T-helper 17 cell (primary cell): ENCODE measurements around the gene BEGAIN. TPM values are rescaled to one million over a fixed set of nuclear protein-coding genes. Genes with fewer than 3 reads are reported as not detected.

ENCODE experiments used
- ATAC-seq: fragments of 150-1000 bp; cut with Tn5 transposase; 2 replicates; pipeline ENCODE4 v1.10.0; 2021; ENCODE audit warnings: mild to moderate bottlenecking, moderate library complexity
- DNase-seq, 3 donors: peaks; one replicate each; pipeline versions ENCODE4 v3.0.0 to v3.0.0-alpha.2; 2020 to 2021
- H3K9me3 ChIP-seq: one replicate; pipeline ENCODE4 v1.7.0; 2013; ENCODE audit warnings: low read length, mild to moderate bottlenecking; ENCODE audit not compliant: control insufficient read depth, poor library complexity, severe bottlenecking
- H3K27ac Mint-ChIP-seq: one replicate; pipeline ENCODE4 v1.8.0; 2022; ENCODE audit warnings: mild to moderate bottlenecking, moderate library complexity, mixed read lengths
- H3K27me3 Mint-ChIP-seq: one replicate; pipeline ENCODE4 v1.8.0; 2022; ENCODE audit warnings: mixed read lengths
- H3K36me3 Mint-ChIP-seq: one replicate; pipeline ENCODE4 v1.8.0; 2022; ENCODE audit warnings: low read depth, mixed read lengths
- H3K4me1 Mint-ChIP-seq: one replicate; pipeline ENCODE4 v1.8.0; 2022; ENCODE audit warnings: mild to moderate bottlenecking, mixed read lengths
- H3K4me3 Mint-ChIP-seq: one replicate; pipeline ENCODE4 v1.8.0; 2022; ENCODE audit warnings: mild to moderate bottlenecking, moderate library complexity, mixed read lengths
- total RNA-seq, 4 donors: library from RNA in 2 of 4; stranded (reverse) in 2 of 4; gene quantifications; one replicate each; pipeline ENCODE4 v1.2.3 and lab custom pipeline; 2022 to 2026

Gene BEGAIN
- 1 to 10 TPM in 1 of 2 donors, under 1 TPM in 1; 0.50 to 4.5 TPM for total RNA-seq
- total RNA-seq (lab: John Stamatoyannopoulos, UW), result 0 to 7.3 reads per million in 2 donors

DNA sequence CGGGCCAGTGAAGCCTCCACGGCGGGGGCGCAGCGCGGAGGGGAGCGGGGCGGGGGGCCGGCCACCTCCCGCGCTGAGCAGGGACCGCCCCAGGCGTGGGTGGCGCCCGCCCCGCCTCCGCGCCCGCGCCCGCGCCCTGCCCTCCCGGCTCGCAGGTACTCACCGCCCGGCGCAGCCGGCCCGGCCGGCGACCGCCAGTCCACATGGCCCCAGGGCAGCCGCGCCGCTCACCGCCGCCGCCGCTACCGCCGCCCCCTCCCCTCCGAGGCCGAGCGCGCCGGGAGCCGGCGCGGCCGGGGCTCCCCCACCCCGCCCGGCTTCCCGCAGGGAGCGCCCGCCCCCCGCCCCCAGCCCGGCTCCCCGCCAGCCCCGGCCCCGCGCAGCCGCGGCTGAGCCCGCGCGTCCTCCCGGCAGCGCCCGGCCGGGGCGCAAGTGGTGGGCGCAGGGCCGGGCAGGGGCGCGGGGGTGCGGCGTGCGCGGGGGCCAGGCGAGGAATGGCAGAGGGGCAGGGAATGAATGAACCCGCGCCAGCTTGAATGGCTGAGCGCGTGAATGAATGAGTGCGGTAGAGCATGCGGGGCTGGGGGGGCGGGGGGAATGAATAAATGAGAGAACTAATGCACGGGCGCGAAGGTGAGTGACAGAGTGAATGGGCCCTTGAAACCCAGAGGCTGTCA, at the start of gene BEGAIN:
Gene BEGAIN, minus strand, starts transcription at position 332 of the 677 bp plus-strand sequence. Its CDS starts 127 bp downstream, at position 205.
- no peaks in the 10 kb centered on the region for H3K9me3 ChIP-seq
- ATAC-seq (peak; percentile 61), DNase-seq (no peak)
- H3K4me1 Mint-ChIP-seq, result peaks cover 13% of the 10 kb centered on the region
- H3K36me3 Mint-ChIP-seq, result peaks cover 4% of the 10 kb centered on the region
- H3K27ac Mint-ChIP-seq, result no peak within 1 kb of the TSS
- peaks cover 36% of the 10 kb centered on the region for H3K27me3 Mint-ChIP-seq
- H3K4me3 Mint-ChIP-seq, result peak within 1 kb of the TSS; percentile 72

DNA sequence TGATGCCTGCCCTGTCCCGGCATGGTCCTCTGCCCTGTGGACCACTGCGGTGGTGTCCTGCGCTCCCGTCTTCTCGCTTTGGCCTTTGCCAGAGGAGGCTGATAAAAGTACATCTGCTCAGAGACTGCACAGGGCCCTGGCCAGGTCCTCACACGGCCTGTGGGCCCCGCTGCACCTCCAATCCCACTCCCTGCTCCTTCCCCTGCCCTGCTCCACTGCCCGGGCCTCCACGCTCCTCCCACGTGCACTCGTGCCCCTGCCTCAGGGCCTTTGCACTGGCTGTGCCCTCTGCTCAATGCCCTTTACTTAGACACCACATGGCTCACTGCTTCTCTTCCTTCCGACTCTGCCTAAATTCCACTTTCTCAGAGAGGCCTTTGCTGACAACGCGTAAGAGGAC, 49.3 kb upstream of the BEGAIN start:
- Mint-ChIP-seq H3K27me3 (peaks cover 7% of the 10 kb centered on the region), H3K4me3 (no peak overlapping the region), H3K36me3 (no peaks in the 10 kb centered on the region), H3K27ac (no peak overlapping the region), H3K4me1 (peaks cover 33% of the 10 kb centered on the region)
- ATAC-seq (no peak), DNase-seq (no peak)
- no peaks in the 10 kb centered on the region for H3K9me3 ChIP-seq

DNA sequence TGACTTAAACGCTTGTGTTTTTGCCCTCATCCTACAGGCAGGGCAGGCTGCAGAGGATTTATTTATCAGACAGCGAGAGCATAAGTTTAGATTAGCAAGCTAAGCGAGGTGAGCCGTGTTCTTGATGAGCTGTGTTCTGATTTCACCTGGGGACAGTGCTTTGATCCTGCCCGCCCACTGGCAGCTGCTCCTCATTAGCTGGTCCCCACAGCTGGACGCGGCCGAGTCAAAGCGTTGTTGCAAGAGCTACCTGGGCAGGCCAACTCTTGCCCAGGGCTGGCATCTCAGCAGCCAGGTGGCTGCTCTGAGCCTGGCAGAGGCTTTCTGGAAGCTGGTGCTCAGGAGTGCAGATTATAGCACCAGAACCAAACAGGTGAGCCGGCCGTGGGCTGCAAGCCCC, 46.8 kb upstream of the BEGAIN start:
- H3K9me3 ChIP-seq, result no peaks in the 10 kb centered on the region
- H3K27me3 Mint-ChIP-seq, result peaks cover 15% of the 10 kb centered on the region
- no peak overlapping the region for H3K4me3 Mint-ChIP-seq
- no peaks in the 10 kb centered on the region for H3K36me3 Mint-ChIP-seq
- DNase-seq (no peak), ATAC-seq (no peak)
- H3K4me1 Mint-ChIP-seq, result peaks cover 16% of the 10 kb centered on the region
- H3K27ac Mint-ChIP-seq, result no peak overlapping the region

DNA sequence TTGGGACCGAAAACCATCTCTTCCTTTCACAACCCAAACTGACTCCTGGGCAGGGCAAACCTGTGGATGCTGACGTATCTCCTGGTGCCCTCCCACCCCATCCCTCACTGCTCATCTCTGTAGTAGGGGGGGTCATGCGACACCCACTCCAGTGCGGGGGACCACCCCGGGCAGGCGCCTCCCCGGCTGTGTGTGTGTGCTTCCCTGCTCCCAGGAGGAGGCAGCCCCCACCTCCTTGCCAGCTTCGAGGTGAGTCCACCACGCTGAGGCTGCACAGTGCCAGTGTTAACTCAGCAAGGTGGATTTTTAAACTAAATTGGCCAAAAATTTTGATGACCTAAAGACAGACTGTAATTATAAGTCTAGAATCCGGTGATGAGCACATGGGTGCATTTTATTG, 46.2 kb upstream of the BEGAIN start:
- no peaks in the 10 kb centered on the region for H3K9me3 ChIP-seq
- peaks cover 19% of the 10 kb centered on the region for H3K27me3 Mint-ChIP-seq
- peaks cover 13% of the 10 kb centered on the region for H3K4me1 Mint-ChIP-seq
- DNase-seq, result no peak
- ATAC-seq, result no peak
- H3K27ac Mint-ChIP-seq, result no peak overlapping the region
- no peaks in the 10 kb centered on the region for H3K36me3 Mint-ChIP-seq
- H3K4me3 Mint-ChIP-seq, result no peak overlapping the region

- ATAC-seq (no peak), DNase-seq (no peak)
- no peak overlapping the region for H3K4me3 Mint-ChIP-seq
- no peak overlapping the region for H3K27ac Mint-ChIP-seq
- peaks cover 7% of the 10 kb centered on the region for H3K4me1 Mint-ChIP-seq
- no peaks in the 10 kb centered on the region for H3K9me3 ChIP-seq
- H3K36me3 Mint-ChIP-seq, result no peaks in the 10 kb centered on the region
- peaks cover 26% of the 10 kb centered on the region for H3K27me3 Mint-ChIP-seq
These were observed 42.5 kb upstream of the BEGAIN start for GRCh38 chr14:100629696-100630095.

GRCh38 chr14:100629098-100629497, 41.9 kb upstream of the BEGAIN start:
- H3K4me3 Mint-ChIP-seq, result no peak overlapping the region
- DNase-seq (no peak), ATAC-seq (no peak)
- no peak overlapping the region for H3K27ac Mint-ChIP-seq
- peaks cover 6% of the 10 kb centered on the region for H3K4me1 Mint-ChIP-seq
- no peaks in the 10 kb centered on the region for H3K9me3 ChIP-seq
- H3K36me3 Mint-ChIP-seq, result no peaks in the 10 kb centered on the region
- peaks cover 28% of the 10 kb centered on the region for H3K27me3 Mint-ChIP-seq

DNA sequence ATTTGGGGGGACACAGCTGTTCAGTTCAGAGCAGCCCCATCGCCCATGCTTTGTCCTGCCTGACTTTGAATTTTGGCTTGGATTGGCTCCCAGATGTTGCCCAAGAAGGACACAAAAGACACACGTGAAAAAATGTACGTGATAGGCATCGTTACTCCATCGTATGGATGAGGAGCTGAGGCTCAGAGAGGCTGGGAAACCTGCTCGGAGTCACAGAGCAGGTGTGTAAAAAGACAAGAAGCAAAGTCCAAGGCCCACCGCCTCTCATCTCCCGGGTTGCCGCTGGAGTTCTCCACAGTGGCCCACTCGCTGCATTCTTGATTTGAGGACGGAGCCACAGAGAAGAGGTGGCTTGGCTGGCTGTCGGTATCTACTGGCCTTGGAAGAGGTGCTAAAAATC, 41.0 kb upstream of the BEGAIN start:
- Mint-ChIP-seq H3K36me3 (no peaks in the 10 kb centered on the region), H3K4me3 (no peak overlapping the region), H3K27me3 (peaks cover 26% of the 10 kb centered on the region), H3K27ac (no peak overlapping the region), H3K4me1 (peaks cover 6% of the 10 kb centered on the region)
- DNase-seq (no peak), ATAC-seq (no peak)
- no peaks in the 10 kb centered on the region for H3K9me3 ChIP-seq

GRCh38 chr14:100626614-100627013, 39.4 kb upstream of the BEGAIN start:
- H3K9me3 ChIP-seq, result no peaks in the 10 kb centered on the region
- Mint-ChIP-seq H3K27ac (no peak overlapping the region), H3K4me3 (no peak overlapping the region), H3K4me1 (peaks cover 2% of the 10 kb centered on the region), H3K36me3 (no peaks in the 10 kb centered on the region), H3K27me3 (peaks cover 26% of the 10 kb centered on the region)
- ATAC-seq, result no peak
- DNase-seq, result no peak

DNA sequence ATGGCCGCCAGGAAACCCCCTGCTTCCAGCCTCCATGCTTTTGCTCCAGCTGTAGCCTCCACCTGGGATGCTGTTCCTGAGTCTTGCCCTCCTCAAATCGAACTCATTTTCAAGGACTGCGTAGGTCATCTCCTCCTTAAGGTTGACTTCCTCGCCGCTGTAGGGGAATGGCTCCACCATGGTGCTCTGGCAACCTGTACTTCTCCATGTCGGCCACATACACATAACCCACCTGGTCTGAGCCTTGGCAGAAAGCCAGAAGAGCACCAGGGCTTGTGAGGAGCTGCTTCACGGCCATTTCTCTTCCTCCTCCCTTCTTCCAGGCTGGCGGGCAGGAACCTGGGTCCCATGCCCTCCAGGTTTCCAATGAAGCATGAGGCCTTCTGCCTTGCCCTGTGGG, 36.7 kb upstream of the BEGAIN start:
- Mint-ChIP-seq H3K4me3 (no peak overlapping the region), H3K27ac (no peak overlapping the region), H3K4me1 (no peaks in the 10 kb centered on the region), H3K36me3 (no peaks in the 10 kb centered on the region), H3K27me3 (peaks cover 19% of the 10 kb centered on the region)
- no peak for DNase-seq
- no peaks in the 10 kb centered on the region for H3K9me3 ChIP-seq
- ATAC-seq, result no peak

DNA sequence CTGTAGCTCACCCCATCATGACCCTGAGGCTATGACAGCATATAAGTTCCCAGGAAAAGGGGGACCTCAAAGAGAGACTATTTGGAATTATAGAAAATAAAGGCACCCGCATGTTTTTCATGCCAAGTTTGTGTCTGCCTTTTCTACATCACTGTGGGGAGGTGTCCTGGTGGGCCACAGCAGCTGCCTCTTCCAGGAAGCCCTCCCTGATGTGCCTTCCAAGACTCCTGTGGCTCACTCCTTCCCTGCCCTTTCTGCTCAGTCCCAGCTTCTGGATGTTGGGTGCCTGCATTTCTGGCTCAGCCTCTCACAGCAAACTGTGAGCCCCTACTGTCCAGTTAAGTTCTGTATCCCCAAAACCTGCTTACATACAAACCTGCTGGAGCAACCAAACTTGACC, 36.3 kb upstream of the BEGAIN start:
- no peak for DNase-seq
- H3K4me1 Mint-ChIP-seq, result no peaks in the 10 kb centered on the region
- H3K9me3 ChIP-seq, result no peaks in the 10 kb centered on the region
- no peak overlapping the region for H3K27ac Mint-ChIP-seq
- H3K36me3 Mint-ChIP-seq, result no peaks in the 10 kb centered on the region
- ATAC-seq, result no peak
- peaks cover 16% of the 10 kb centered on the region for H3K27me3 Mint-ChIP-seq
- H3K4me3 Mint-ChIP-seq, result no peak overlapping the region

DNA sequence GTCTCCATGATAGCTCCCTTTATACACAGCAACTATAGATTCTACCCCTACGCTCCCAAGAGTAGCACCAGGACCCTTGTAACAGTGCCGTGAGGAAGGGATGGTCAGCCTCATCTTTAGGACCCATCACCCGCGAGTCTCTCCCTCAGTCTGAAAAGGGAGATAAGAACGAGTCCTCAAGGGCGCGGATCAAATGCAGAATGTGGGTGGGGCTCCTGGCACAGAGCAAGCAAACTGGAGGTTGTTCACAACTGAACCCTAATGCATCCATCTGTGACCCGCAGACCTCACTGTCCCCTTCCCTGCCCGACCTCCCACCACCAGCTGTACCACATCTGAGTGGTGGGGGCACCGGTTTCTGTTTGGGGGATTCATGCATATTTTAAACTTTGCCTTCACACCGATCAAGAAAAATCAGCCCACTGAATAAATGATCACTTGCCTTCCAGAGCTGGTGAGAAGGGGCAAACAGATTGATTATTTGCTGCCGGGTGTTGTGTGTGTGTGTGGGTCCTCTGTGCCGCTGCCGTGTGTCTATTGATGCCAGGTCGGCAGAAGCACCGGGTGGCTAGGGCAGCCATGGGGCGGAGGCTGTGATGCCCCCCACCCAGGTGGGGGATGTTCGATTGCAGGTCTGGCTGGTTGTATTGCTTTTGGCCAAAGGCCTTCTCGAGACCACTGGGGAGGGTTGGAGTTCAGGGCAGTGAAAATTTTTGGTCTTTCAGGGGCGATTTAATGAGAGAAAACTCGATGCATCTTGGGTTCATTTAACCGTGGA, 35.7 kb upstream of the BEGAIN start:
- H3K4me1 Mint-ChIP-seq, result peaks cover 3% of the 10 kb centered on the region
- no peaks in the 10 kb centered on the region for H3K9me3 ChIP-seq
- no peaks in the 10 kb centered on the region for H3K36me3 Mint-ChIP-seq
- DNase-seq (no peak), ATAC-seq (no peak)
- no peak overlapping the region for H3K4me3 Mint-ChIP-seq
- peaks cover 10% of the 10 kb centered on the region for H3K27me3 Mint-ChIP-seq
- no peak overlapping the region for H3K27ac Mint-ChIP-seq

- Mint-ChIP-seq H3K27me3 (peaks cover 7% of the 10 kb centered on the region), H3K4me3 (no peak overlapping the region), H3K4me1 (peaks cover 6% of the 10 kb centered on the region), H3K27ac (no peak overlapping the region), H3K36me3 (no peaks in the 10 kb centered on the region)
- no peak for ATAC-seq
- no peak for DNase-seq
- no peaks in the 10 kb centered on the region for H3K9me3 ChIP-seq
These were observed 35.0 kb upstream of the BEGAIN start for GRCh38 chr14:100622224-100622623.

DNA sequence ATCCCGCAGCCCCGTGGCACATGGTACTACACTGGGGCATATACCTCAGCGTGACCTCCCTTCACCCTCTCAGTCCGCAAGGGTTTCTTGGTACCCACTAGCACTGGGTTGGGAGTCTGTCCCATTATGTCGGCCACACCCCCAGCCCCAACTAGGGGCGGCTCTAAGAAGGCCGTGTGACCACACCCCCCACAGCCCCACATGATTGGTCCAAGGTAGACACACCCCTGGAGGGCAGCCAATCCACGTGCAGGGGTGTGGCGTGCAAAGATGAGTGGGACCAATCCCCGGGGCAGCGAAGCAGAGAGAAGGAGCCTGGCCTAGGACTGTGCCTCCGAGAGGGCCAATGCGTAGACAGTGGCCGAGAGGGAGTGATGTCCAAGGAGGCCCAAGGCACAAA, 34.6 kb upstream of the BEGAIN start:
- Mint-ChIP-seq H3K4me3 (no peak overlapping the region), H3K4me1 (peaks cover 9% of the 10 kb centered on the region), H3K27ac (no peak overlapping the region), H3K36me3 (no peaks in the 10 kb centered on the region), H3K27me3 (peaks cover 7% of the 10 kb centered on the region)
- no peaks in the 10 kb centered on the region for H3K9me3 ChIP-seq
- no peak for ATAC-seq
- no peak for DNase-seq
